Neural crest cell (in vitro differentiated cells): ENCODE results near the gene ZBTB20. TPM values are rescaled to one million over a fixed set of nuclear protein-coding genes. Genes with fewer than 3 reads are reported as not detected.

ENCODE experiments used
- DNase-seq: peaks from one replicate; pipeline ENCODE4 v3.0.0; 2021; ENCODE audit warnings: low read depth, mixed read lengths, low spot score
- H3K27ac Mint-ChIP-seq: one replicate; pipeline ENCODE4 v1.8.0; 2021; ENCODE audit warnings: mild to moderate bottlenecking, mixed read lengths; ENCODE audit not compliant: unreplicated experiment
- H3K27me3 Mint-ChIP-seq: 2 replicates; pipeline ENCODE4 v1.8.0; 2021; ENCODE audit warnings: low read depth, mild to moderate bottlenecking, mixed read lengths
- H3K36me3 Mint-ChIP-seq: 2 replicates; pipeline ENCODE4 v1.8.0; 2021; ENCODE audit warnings: low read depth, mild to moderate bottlenecking, mixed read lengths
- H3K4me1 Mint-ChIP-seq: 2 replicates; pipeline ENCODE4 v1.8.0; 2021; ENCODE audit warnings: mixed read lengths
- H3K4me3 Mint-ChIP-seq: one replicate; pipeline ENCODE4 v1.8.0; 2021; ENCODE audit warnings: mild to moderate bottlenecking, mixed read lengths
- H3K9me3 Mint-ChIP-seq: 2 replicates; pipeline ENCODE4 v1.8.0; 2021; ENCODE audit warnings: mixed read lengths
- CTCF ChIP-seq: fragments of 200-600 bp; sonication (generic); conservative IDR thresholded peaks from 2 replicates; pipeline ENCODE4 v1.5.0; 2021; ENCODE audit warnings: antibody characterized with exemption, mild to moderate bottlenecking
- total RNA-seq: library from RNA; stranded (reverse); gene quantifications from 2 replicates; pipeline ENCODE4 v1.2.1, GENCODE V29; 2021

The ZBTB20 gene
- total RNA-seq, 1 donor from 2014 or later, result 12.4 TPM

DNA sequence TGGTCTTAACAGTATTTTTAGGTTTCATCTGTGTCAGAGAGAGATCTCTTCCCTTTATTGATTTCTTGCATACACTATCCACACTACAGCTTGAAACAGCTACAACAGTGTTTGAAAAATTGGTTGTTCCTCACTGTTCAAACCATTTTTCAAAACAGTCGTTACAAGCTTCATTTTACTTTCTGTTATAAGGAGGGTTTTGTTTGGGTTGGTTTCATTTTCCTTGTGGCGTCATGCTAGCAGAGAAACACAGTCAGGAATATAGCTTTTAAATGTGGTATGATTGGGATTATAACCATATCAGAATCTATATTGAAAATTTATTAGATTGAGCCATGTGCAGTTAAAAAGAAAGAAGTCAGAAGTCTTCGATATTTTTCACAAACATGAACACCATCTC lies 400.6 kb downstream of the ZBTB20 start:
- Mint-ChIP-seq H3K27ac (no peak overlapping the region), H3K4me1 (peaks cover 9% of the 10 kb centered on the region), H3K4me3 (no peak overlapping the region)

GRCh38 chr3:114745322-114746240 lies 401.5 kb downstream of the ZBTB20 start:
- H3K36me3 Mint-ChIP-seq, result no peaks in the 10 kb centered on the region
- no peak for DNase-seq
- H3K27me3 Mint-ChIP-seq, result no peaks in the 10 kb centered on the region
- no peak overlapping the region for H3K27ac Mint-ChIP-seq
- peaks cover 9% of the 10 kb centered on the region for H3K4me1 Mint-ChIP-seq
- H3K4me3 Mint-ChIP-seq, result no peak overlapping the region
- TF ChIP-seq CTCF, result no peak
- no peaks in the 10 kb centered on the region for H3K9me3 Mint-ChIP-seq

More for the DNA sequence above, 400.6 kb downstream of the ZBTB20 start:
- TF ChIP-seq CTCF, result no peak
- Mint-ChIP-seq H3K9me3 (no peaks in the 10 kb centered on the region), H3K36me3 (no peaks in the 10 kb centered on the region), H3K27me3 (no peaks in the 10 kb centered on the region)
- no peak for DNase-seq

GRCh38 chr3:114743746-114744485 lies 403.2 kb downstream of the ZBTB20 start:
- Mint-ChIP-seq H3K9me3 (no peaks in the 10 kb centered on the region), H3K27ac (no peak overlapping the region), H3K4me1 (peaks cover 9% of the 10 kb centered on the region), H3K4me3 (no peak overlapping the region), H3K36me3 (no peaks in the 10 kb centered on the region), H3K27me3 (no peaks in the 10 kb centered on the region)
- DNase-seq, result no peak
- TF ChIP-seq CTCF, result no peak

- peaks cover 9% of the 10 kb centered on the region for H3K4me1 Mint-ChIP-seq
- no peaks in the 10 kb centered on the region for H3K27me3 Mint-ChIP-seq
- no peak overlapping the region for H3K27ac Mint-ChIP-seq
- no peak overlapping the region for H3K4me3 Mint-ChIP-seq
- no peak for TF ChIP-seq CTCF
- H3K9me3 Mint-ChIP-seq, result no peaks in the 10 kb centered on the region
- DNase-seq, result no peak
- no peaks in the 10 kb centered on the region for H3K36me3 Mint-ChIP-seq
Measured at GRCh38 chr3:114741066-114741465, 406.0 kb downstream of the ZBTB20 start.

DNA sequence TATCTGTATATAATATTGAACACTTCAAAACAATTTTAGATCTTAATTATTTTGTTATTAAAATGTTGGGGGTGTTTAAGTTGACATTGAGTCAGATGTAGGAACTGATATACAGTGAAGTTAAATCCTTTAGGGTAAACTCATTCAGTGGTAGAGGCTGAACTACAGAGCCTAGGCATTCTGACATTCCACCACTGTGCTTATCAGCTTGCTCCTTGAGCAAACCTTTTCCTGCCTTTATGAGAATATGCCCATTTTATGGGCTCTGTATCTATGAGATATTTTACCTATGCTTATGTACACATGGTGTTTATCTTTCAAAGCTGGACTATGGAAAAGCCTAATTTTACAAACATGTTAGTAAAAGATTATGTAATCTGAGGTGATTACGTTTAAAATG lies 407.5 kb downstream of the ZBTB20 start:
- no peak for DNase-seq
- H3K27me3 Mint-ChIP-seq, result no peaks in the 10 kb centered on the region
- TF ChIP-seq CTCF, result no peak
- H3K4me1 Mint-ChIP-seq, result no peaks in the 10 kb centered on the region
- no peak overlapping the region for H3K4me3 Mint-ChIP-seq
- no peaks in the 10 kb centered on the region for H3K36me3 Mint-ChIP-seq
- no peaks in the 10 kb centered on the region for H3K9me3 Mint-ChIP-seq
- no peak overlapping the region for H3K27ac Mint-ChIP-seq
